HEK293 (cell line): ENCODE data around the gene C14orf132.
A peak's percentile ranks its signal among the peaks of the same experiment; 100 is the strongest.

Source experiments
- CTCF ChIA-PET: fragments of 350-600 bp; formaldehyde crosslinking; extraction: SDS; loops from one replicate; lab custom pipeline; 2021; ENCODE audit warnings: antibody characterized with exemption; lab: Yijun Ruan, JAX
- POLR2A ChIA-PET: fragments of 300-600 bp; formaldehyde crosslinking; extraction: SDS; loops from one replicate; lab custom pipeline; 2020; ENCODE audit warnings: antibody characterized with exemption, inconsistent platforms; lab: Yijun Ruan, JAX
- H3K27ac ChIP-seq: fragments of 200-500 bp; sonication (Bioruptor generic); 2 replicates; pipeline ENCODE4 v1.5.1; 2014; ENCODE audit warnings: low read depth, low read length, control low read depth, inconsistent platforms; ENCODE audit errors: extremely low read depth
- H3K36me3 ChIP-seq, 2 experiments: fragments of 200-500 bp in 1 of 2; sonication (Bioruptor generic) in 1 of 2; 1 replicate in 1 of 2; 2 replicates in 1 of 2; pipeline ENCODE4 v1.5.1; 2014 to 2017; ENCODE audit warnings: inconsistent platforms in 2 of 2, low read length in 2 of 2; ENCODE audit not compliant: control insufficient read depth in 2 of 2, insufficient read depth in 1 of 2
- H3K4me1 ChIP-seq: fragments of 200-500 bp; sonication (Bioruptor generic); 2 replicates; pipeline ENCODE4 v1.5.1; 2014; ENCODE audit warnings: mild to moderate bottlenecking, low read length, inconsistent platforms; ENCODE audit not compliant: control insufficient read depth, insufficient read depth
- H3K4me3 ChIP-seq: 2 replicates; pipeline ENCODE4 v1.5.1; 2011; ENCODE audit warnings: low read depth, mild to moderate bottlenecking, control low read depth, low read length, moderate library complexity
- H3K9me3 ChIP-seq: fragments of 200-500 bp; sonication (Bioruptor generic); 2 replicates; pipeline ENCODE4 v1.5.1; 2014; ENCODE audit warnings: low read depth, low read length, inconsistent platforms; ENCODE audit not compliant: control insufficient read depth, insufficient read depth
- GLIS1 ChIP-seq: fragments of 450-650 bp; formaldehyde crosslinking; IDR thresholded peaks from 2 replicates; pipeline ENCODE4 v1.5.1; 2016; ENCODE audit warnings: missing biosample characterization, missing genetic modification characterization
- INSM2 ChIP-seq: fragments of 450-650 bp; formaldehyde crosslinking; IDR thresholded peaks from 2 replicates; pipeline ENCODE4 v1.5.1; 2016; ENCODE audit warnings: missing biosample characterization, missing genetic modification characterization
- KLF1 ChIP-seq: fragments of 450-650 bp; formaldehyde crosslinking; IDR thresholded peaks from 2 replicates; pipeline ENCODE4 v1.5.1; 2016; ENCODE audit warnings: missing biosample characterization, missing genetic modification characterization
- PRDM4 ChIP-seq: fragments of 450-650 bp; formaldehyde crosslinking; IDR thresholded peaks from 2 replicates; pipeline ENCODE4 v1.5.1; 2017; ENCODE audit warnings: missing biosample characterization, missing genetic modification characterization
- ZBTB11 ChIP-seq: fragments of 450-650 bp; formaldehyde crosslinking; conservative IDR thresholded peaks from 2 replicates; pipeline ENCODE4 v1.5.1; 2016; ENCODE audit warnings: low read depth, missing biosample characterization, missing genetic modification characterization
- ZBTB49 ChIP-seq: fragments of 450-650 bp; formaldehyde crosslinking; IDR thresholded peaks from 2 replicates; pipeline ENCODE4 v1.5.1; 2016; ENCODE audit warnings: missing biosample characterization, missing genetic modification characterization, low read depth
- ZNF155 ChIP-seq: fragments of 450-650 bp; formaldehyde crosslinking; IDR thresholded peaks from 2 replicates; pipeline ENCODE4 v1.5.1; 2016; ENCODE audit warnings: missing biosample characterization, missing genetic modification characterization
- ZNF26 ChIP-seq: fragments of 450-650 bp; formaldehyde crosslinking; IDR thresholded peaks from 2 replicates; pipeline ENCODE4 v1.5.1; 2016; ENCODE audit warnings: missing biosample characterization, missing genetic modification characterization
- ZNF514 ChIP-seq: fragments of 450-650 bp; formaldehyde crosslinking; IDR thresholded peaks from 2 replicates; pipeline ENCODE4 v1.5.1; 2016; ENCODE audit warnings: missing biosample characterization, missing genetic modification characterization
- ZNF530 ChIP-seq: fragments of 450-650 bp; formaldehyde crosslinking; IDR thresholded peaks from 2 replicates; pipeline ENCODE4 v1.5.1; 2016; ENCODE audit warnings: low read depth, missing biosample characterization, missing genetic modification characterization
- ZNF645 ChIP-seq: fragments of 450-650 bp; formaldehyde crosslinking; IDR thresholded peaks from 2 replicates; pipeline ENCODE4; 2016; ENCODE audit warnings: missing biosample characterization, missing genetic modification characterization
- ZNF677 ChIP-seq: fragments of 450-650 bp; IDR thresholded peaks from 2 replicates; pipeline ENCODE4 v1.5.0; 2018; ENCODE audit warnings: missing biosample characterization, mild to moderate bottlenecking, missing genetic modification characterization, moderate library complexity

The C14orf132 gene

GRCh38 chr14:96047101-96047500, 7.9 kb downstream of the C14orf132 start (continued):
- TF ChIP-seq ZBTB11 (tag by site-specific recombination) = no peak
- TF ChIP-seq GLIS1 (tag by site-specific recombination) = no peak
- no peak for TF ChIP-seq ZNF155
- no peak for TF ChIP-seq ZNF645 (tag by site-specific recombination)
- no peak for TF ChIP-seq ZNF514
- no peak for TF ChIP-seq ZNF530 (tag by site-specific recombination)

GRCh38 chr14:96049932-96050331, 10.8 kb downstream of the C14orf132 start:
- Histone ChIP-seq H3K9me3 (no peaks in the 10 kb centered on the region), H3K4me3 (no peak overlapping the region), H3K36me3 (peaks cover 0 to 8% of the 10 kb centered on the region in 2 experiments; a peak in 2 of 3 replicates)
- TF ChIP-seq ZNF26 (tag by site-specific recombination) (peak; percentile 17; the same call in 1 of the 2 replicates), PRDM4 (tag by site-specific recombination) (no peak)
- TF ChIP-seq, all 188 proteins: peak for 1
- no peak overlapping the region for H3K27ac ChIP-seq
- POLR2A ChIA-PET = interaction anchor here (0.7 kb wide), 1 partner anchor 16 kb away, joined by 3 read pairs; no protein-coding TSS in a partner anchor
- no peaks in the 10 kb centered on the region for H3K4me1 ChIP-seq
- CTCF ChIA-PET = interaction anchor here (0.7 to 1.2 kb wide), 3 partner anchors 36 to 52 kb away, joined by 3 to 4 read pairs (median 3); no protein-coding TSS in a partner anchor

- Histone ChIP-seq H3K4me1 (no peaks in the 10 kb centered on the region), H3K36me3 (peaks cover 0 to 8% of the 10 kb centered on the region in 2 experiments; a peak in 2 of 3 replicates), H3K27ac (no peak overlapping the region), H3K9me3 (no peaks in the 10 kb centered on the region), H3K4me3 (no peak overlapping the region)
- CTCF ChIA-PET = interaction anchor here (1.2 to 2.4 kb wide), 2 partner anchors 40 to 53 kb away, joined by 3 to 9 read pairs; no protein-coding TSS in a partner anchor
- POLR2A ChIA-PET = no interaction called here
- TF ChIP-seq ZNF677 (tag by site-specific recombination) = no peak
- no peak for TF ChIP-seq ZBTB49
- no peak for TF ChIP-seq KLF1 (tag by site-specific recombination)
- no peak for TF ChIP-seq INSM2 (tag by site-specific recombination)
Measured at GRCh38 chr14:96050482-96050881, 11.3 kb downstream of the C14orf132 start.
